WTC11 (cell line): ENCODE measurements around the gene BRI3BP. TPM values are rescaled to one million over a fixed set of nuclear protein-coding genes. Genes with fewer than 3 reads are reported as not detected.

Experiments
- ATAC-seq: fragments of 200-7000 bp; cut with Tn5 transposase; 2 replicates; pipeline ENCODE4 v1.10.0; 2021; ENCODE audit warnings: mild to moderate bottlenecking, moderate library complexity
- CTCF ChIA-PET: fragments of 300-600 bp; sonication (Branson Sonifier 250); formaldehyde crosslinking; loops from one replicate; lab custom pipeline; 2021; ENCODE audit warnings: antibody characterized with exemption; lab: Charles Lee
- POLR2A ChIA-PET: fragments of 350-600 bp; sonication (Branson Sonifier 250); formaldehyde crosslinking; loops from one replicate; lab custom pipeline; 2021; ENCODE audit warnings: antibody characterized with exemption; lab: Charles Lee
- DNase-seq: peaks from one replicate; pipeline ENCODE4 v3.0.0; 2021; ENCODE audit warnings: low spot score
- H3K27ac Mint-ChIP-seq: 2 replicates; pipeline ENCODE4 v1.8.0; 2021; ENCODE audit warnings: mixed read lengths
- H3K27me3 Mint-ChIP-seq: 2 replicates; pipeline ENCODE4 v1.8.0; 2021; ENCODE audit warnings: low read depth, mild to moderate bottlenecking, moderate library complexity, mixed read lengths
- H3K36me3 Mint-ChIP-seq: 2 replicates; pipeline ENCODE4 v1.8.0; 2021; ENCODE audit warnings: mixed read lengths
- H3K4me1 Mint-ChIP-seq: 2 replicates; pipeline ENCODE4 v1.8.0; 2022; ENCODE audit warnings: mixed read lengths
- H3K4me3 Mint-ChIP-seq: 2 replicates; pipeline ENCODE4 v1.8.0; 2021; ENCODE audit warnings: mild to moderate bottlenecking, moderate library complexity, mixed read lengths
- H3K9me3 Mint-ChIP-seq: 2 replicates; pipeline ENCODE4 v1.8.0; 2021; ENCODE audit warnings: mixed read lengths
- CREB1 ChIP-seq: sonication (generic); formaldehyde crosslinking; IDR thresholded peaks from 2 replicates; pipeline ENCODE4 v1.8.0; 2023; ENCODE audit warnings: mild to moderate bottlenecking, missing genetic modification reagents
- E2F5 ChIP-seq: sonication (generic); formaldehyde crosslinking; IDR thresholded peaks from 2 replicates; pipeline ENCODE4 v1.8.1; 2022; ENCODE audit warnings: mild to moderate bottlenecking, moderate library complexity, missing genetic modification reagents
- ERG ChIP-seq: fragments of 250-450 bp; sonication (Bioruptor Pico); IDR thresholded peaks from 2 replicates; pipeline ENCODE4 v1.8.0; 2021; ENCODE audit warnings: mild to moderate bottlenecking
- FOXP1 ChIP-seq: sonication (generic); formaldehyde crosslinking; IDR thresholded peaks from 2 replicates; pipeline ENCODE4 v1.8.0; 2022; ENCODE audit warnings: missing genetic modification reagents, mild to moderate bottlenecking, moderate library complexity, borderline replicate concordance
- NFATC4 ChIP-seq: fragments of 250-450 bp; sonication (Bioruptor Pico); IDR thresholded peaks from 2 replicates; pipeline ENCODE4 v1.9.0; 2021; ENCODE audit warnings: mild to moderate bottlenecking
- NFYB ChIP-seq: sonication (generic); formaldehyde crosslinking; conservative IDR thresholded peaks from 2 replicates; pipeline ENCODE4 v1.8.0; 2022; ENCODE audit warnings: low read depth, missing genetic modification reagents
- NR2C2 ChIP-seq: sonication (generic); formaldehyde crosslinking; IDR thresholded peaks from 2 replicates; pipeline ENCODE4 v1.8.0; 2022; ENCODE audit warnings: mild to moderate bottlenecking, missing genetic modification reagents
- NR3C1 ChIP-seq: sonication (generic); formaldehyde crosslinking; conservative IDR thresholded peaks from 2 replicates; pipeline ENCODE4 v1.8.1; 2023; ENCODE audit warnings: low read depth, mild to moderate bottlenecking, missing genetic modification reagents
- OVOL2 ChIP-seq: fragments of 250-450 bp; sonication (Bioruptor Pico); IDR thresholded peaks from 2 replicates; pipeline ENCODE4 v1.9.0; 2021; ENCODE audit warnings: mild to moderate bottlenecking, borderline replicate concordance
- PREB ChIP-seq: sonication (generic); formaldehyde crosslinking; IDR thresholded peaks from 2 replicates; pipeline ENCODE4 v1.8.1; 2022; ENCODE audit warnings: mild to moderate bottlenecking, missing genetic modification reagents, moderate library complexity, borderline replicate concordance
- SMAD4 ChIP-seq: sonication (generic); formaldehyde crosslinking; IDR thresholded peaks from 2 replicates; pipeline ENCODE4 v1.8.0; 2022; ENCODE audit warnings: mild to moderate bottlenecking, missing genetic modification reagents
- SP1 ChIP-seq: sonication (generic); formaldehyde crosslinking; conservative IDR thresholded peaks from 2 replicates; pipeline ENCODE4 v1.8.1; 2022; ENCODE audit warnings: missing genetic modification reagents
- TCF7 ChIP-seq: sonication (generic); formaldehyde crosslinking; IDR thresholded peaks from 2 replicates; pipeline ENCODE4 v1.8.0; 2022; ENCODE audit warnings: mild to moderate bottlenecking, low read depth, missing genetic modification reagents, moderate library complexity
- TP53 ChIP-seq: sonication (generic); formaldehyde crosslinking; IDR thresholded peaks from 2 replicates; pipeline ENCODE4 v1.8.1; 2023; ENCODE audit warnings: mild to moderate bottlenecking, missing genetic modification reagents
- ZMAT4 ChIP-seq: fragments of 250-450 bp; sonication (Bioruptor Pico); IDR thresholded peaks from 2 replicates; pipeline ENCODE4 v1.9.0; 2021; ENCODE audit warnings: mild to moderate bottlenecking
- ZNF232 ChIP-seq: sonication (generic); formaldehyde crosslinking; IDR thresholded peaks from 2 replicates; pipeline ENCODE4 v1.8.0; 2022; ENCODE audit warnings: mild to moderate bottlenecking, missing genetic modification reagents
- ZNF416 ChIP-seq: fragments of 250-450 bp; sonication (Bioruptor Pico); IDR thresholded peaks from 2 replicates; pipeline ENCODE4 v1.9.0; 2021; ENCODE audit warnings: mild to moderate bottlenecking, inconsistent platforms
- ZNF423 ChIP-seq: fragments of 250-450 bp; sonication (Bioruptor Pico); IDR thresholded peaks from 2 replicates; pipeline ENCODE4 v2.1.2; 2022; ENCODE audit warnings: mild to moderate bottlenecking, moderate library complexity
- total RNA-seq: library from RNA; stranded (reverse); gene quantifications from 3 replicates; pipeline ENCODE4 v1.2.3, GENCODE V29; 2021
- TF ChIP-seq, protein P1 (sequence below): sonication (generic); formaldehyde crosslinking; IDR thresholded peaks from 2 replicates; pipeline ENCODE4 v1.8.1; 2022; ENCODE audit warnings: low read depth, mild to moderate bottlenecking, moderate library complexity, missing genetic modification reagents, borderline replicate concordance
- TF ChIP-seq, protein P2 (sequence below): sonication (generic); formaldehyde crosslinking; IDR thresholded peaks from 2 replicates; pipeline ENCODE4 v1.8.1; 2022; ENCODE audit warnings: missing genetic modification reagents, borderline replicate concordance

The BRI3BP gene
- total RNA-seq, 1 experiment from 2014 or later, result 11.9 TPM

DNA sequence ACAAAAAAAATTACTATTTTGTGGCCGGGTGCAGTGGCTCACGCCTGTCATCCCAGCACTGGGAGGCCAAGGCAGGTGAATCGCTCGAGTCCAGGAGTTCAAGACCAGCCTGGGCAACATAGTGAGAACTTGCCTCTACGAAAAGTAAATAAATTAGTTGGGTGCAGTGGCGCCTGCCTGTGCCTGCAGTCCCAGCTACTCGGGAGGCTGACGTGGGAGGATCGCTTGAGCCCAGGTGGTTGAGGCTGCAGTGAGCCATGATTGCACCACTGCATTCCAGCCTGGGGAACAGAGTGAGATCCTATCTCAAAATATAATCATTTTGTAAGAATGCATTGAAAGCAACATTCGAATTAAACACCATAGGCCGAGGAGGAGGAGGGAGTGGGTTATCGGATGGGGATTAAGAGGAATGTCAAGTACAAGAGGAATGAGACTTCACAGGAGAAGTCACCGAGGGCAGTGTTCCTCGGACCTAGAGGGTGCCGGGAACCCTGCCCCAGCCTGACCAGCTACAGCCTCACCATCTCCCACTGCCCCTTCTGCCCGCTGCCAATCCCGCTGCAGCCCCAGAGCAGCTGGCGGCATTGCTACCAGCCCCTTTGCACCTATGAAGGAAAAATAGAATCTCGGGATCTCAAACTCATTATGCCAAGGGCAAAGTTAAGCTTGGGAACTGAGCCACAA, 39.2 kb downstream of the BRI3BP start (continued):
- TF ChIP-seq SP1 (CRISPR knock-in tag) (no peak), TCF7 (no peak), ZNF232 (CRISPR knock-in tag) (no peak)

DNA sequence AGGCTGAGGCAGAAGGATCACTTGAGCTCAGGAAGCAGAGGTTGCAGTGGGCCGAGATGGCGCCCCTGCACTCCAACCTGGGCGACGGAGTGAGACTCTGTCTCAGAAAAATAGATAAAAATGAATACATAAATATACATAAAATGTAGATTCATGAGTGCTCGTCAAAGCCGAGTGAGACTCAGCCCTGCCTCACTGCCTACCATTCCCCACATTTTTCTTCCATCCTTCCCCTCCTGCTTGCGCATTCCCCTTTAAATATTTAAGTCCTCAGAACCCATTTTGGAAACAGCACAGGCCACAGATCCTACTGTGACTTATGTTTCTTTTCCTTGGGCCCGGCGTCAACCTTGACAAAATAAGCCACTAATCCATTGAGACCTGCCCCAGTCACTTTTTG, 39.8 kb downstream of the BRI3BP start:
- CTCF ChIA-PET, result interaction anchor here (1.1 kb wide), 1 partner anchor 93 kb away, joined by 3 read pairs; no protein-coding TSS in a partner anchor
- H3K36me3 Mint-ChIP-seq, result peaks cover 7% of the 10 kb centered on the region
- POLR2A ChIA-PET, result no interaction called here

DNA sequence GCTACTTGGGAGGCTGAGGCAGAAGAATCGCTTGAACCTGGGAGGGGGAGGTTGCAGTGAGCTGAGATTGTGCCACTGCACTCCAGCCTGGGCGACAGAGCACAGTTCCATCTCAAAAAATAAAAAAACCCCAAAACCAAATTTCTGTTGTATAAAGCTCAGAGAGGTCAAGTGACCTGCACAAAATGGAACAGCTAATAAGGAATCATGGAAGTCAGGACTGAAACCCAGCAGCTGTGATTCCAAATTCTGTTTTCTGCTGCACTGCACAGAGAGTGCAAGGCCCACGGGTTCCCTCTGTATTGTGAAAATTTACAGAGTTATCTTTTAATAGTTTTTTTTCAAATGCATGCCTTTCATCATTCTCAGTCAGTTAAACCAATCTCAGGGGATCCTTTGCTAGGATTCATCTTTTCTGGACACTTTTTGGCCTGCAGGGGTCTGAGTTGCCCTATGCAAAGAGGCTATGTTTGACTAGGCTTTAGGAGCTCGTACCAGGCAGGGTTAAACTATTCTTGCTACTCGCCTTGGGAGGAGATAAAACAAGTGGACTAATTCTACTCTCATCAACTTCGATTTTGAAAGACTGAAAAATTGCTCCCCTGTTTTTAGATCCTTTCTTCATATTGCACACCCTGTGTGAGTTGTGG, 45.7 kb downstream of the BRI3BP start:
- ChIA-PET POLR2A (no interaction called here), CTCF (interaction anchor here (0.5 to 1.3 kb wide), 4 partner anchors 10 to 94 kb away, joined by 3 to 9 read pairs (median 7); no protein-coding TSS in a partner anchor)
- H3K9me3 Mint-ChIP-seq, result peaks cover 11% of the 10 kb centered on the region
- H3K4me1 Mint-ChIP-seq, result no peaks in the 10 kb centered on the region
- H3K27ac Mint-ChIP-seq, result no peak overlapping the region
- DNase-seq (no peak), ATAC-seq (peak; percentile 56; the same call in 1 of the 2 replicates)
- no peak overlapping the region for H3K4me3 Mint-ChIP-seq
- H3K36me3 Mint-ChIP-seq, result peaks cover 7% of the 10 kb centered on the region
- no peak for TF ChIP-seq CREB1 (CRISPR knock-in tag)
- no peak for TF ChIP-seq E2F5 (CRISPR knock-in tag)
- TF ChIP-seq ERG (CRISPR knock-in tag), result no peak
- no peak for TF ChIP-seq NR3C1 (CRISPR knock-in tag)
- TF ChIP-seq NFYB (CRISPR knock-in tag), result no peak
- TF ChIP-seq, protein P1, sequence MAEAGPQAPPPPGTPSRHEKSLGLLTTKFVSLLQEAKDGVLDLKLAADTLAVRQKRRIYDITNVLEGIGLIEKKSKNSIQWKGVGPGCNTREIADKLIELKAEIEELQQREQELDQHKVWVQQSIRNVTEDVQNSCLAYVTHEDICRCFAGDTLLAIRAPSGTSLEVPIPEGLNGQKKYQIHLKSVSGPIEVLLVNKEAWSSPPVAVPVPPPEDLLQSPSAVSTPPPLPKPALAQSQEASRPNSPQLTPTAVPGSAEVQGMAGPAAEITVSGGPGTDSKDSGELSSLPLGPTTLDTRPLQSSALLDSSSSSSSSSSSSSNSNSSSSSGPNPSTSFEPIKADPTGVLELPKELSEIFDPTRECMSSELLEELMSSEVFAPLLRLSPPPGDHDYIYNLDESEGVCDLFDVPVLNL (CRISPR knock-in tag), result no peak
- no peak for TF ChIP-seq FOXP1 (CRISPR knock-in tag)
- no peaks in the 10 kb centered on the region for H3K27me3 Mint-ChIP-seq

More for the DNA sequence above, 39.8 kb downstream of the BRI3BP start:
- Mint-ChIP-seq H3K27ac (peak overlapping the region; percentile 12; the same call in 1 of the 2 replicates), H3K4me3 (no peak overlapping the region), H3K4me1 (peaks cover 8% of the 10 kb centered on the region), H3K9me3 (peaks cover 11% of the 10 kb centered on the region), H3K27me3 (no peaks in the 10 kb centered on the region)
- no peak for DNase-seq
- no peak for ATAC-seq
- TF ChIP-seq NR2C2 (CRISPR knock-in tag), result no peak
- no peak for TF ChIP-seq TP53 (CRISPR knock-in tag)
- no peak for TF ChIP-seq ZNF232 (CRISPR knock-in tag)

DNA sequence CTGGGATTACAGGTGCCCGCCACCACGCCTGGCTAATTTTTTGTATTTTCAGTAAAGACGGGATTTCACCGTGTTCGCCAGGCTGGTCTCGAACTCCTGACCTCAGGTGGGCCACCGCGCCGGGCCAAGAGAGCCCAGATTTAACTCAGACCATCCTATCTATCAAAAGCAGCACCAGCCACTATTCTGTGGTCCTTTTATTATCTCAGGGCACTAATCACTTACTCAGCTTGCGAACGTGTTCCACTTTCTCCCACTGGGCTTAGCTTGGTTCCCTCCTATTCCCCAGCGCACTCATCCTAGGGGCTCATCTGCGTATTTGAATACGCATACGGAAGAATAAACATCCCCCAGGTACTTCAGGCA, 55.6 kb downstream of the BRI3BP start:
- ATAC-seq (no peak), DNase-seq (no peak)
- H3K4me3 Mint-ChIP-seq, result peak overlapping the region; percentile 81
- no peak for TF ChIP-seq NFATC4 (CRISPR knock-in tag)
- no peak for TF ChIP-seq ZNF423 (CRISPR knock-in tag)
- TF ChIP-seq SMAD4 (CRISPR knock-in tag), result no peak
- TF ChIP-seq OVOL2 (CRISPR knock-in tag), result no peak
- TF ChIP-seq, protein P2, sequence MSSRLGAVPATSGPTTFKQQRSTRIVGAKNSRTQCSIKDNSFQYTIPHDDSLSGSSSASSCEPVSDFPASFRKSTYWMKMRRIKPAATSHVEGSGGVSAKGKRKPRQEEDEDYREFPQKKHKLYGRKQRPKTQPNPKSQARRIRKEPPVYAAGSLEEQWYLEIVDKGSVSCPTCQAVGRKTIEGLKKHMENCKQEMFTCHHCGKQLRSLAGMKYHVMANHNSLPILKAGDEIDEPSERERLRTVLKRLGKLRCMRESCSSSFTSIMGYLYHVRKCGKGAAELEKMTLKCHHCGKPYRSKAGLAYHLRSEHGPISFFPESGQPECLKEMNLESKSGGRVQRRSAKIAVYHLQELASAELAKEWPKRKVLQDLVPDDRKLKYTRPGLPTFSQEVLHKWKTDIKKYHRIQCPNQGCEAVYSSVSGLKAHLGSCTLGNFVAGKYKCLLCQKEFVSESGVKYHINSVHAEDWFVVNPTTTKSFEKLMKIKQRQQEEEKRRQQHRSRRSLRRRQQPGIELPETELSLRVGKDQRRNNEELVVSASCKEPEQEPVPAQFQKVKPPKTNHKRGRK (CRISPR knock-in tag), result no peak
- TF ChIP-seq PREB, result no peak
- no peak for TF ChIP-seq ZNF416 (CRISPR knock-in tag)
- no peak for TF ChIP-seq ZMAT4

More for the DNA sequence above, 55.6 kb downstream of the BRI3BP start:
- Mint-ChIP-seq H3K27ac (peak overlapping the region; percentile 96), H3K27me3 (no peaks in the 10 kb centered on the region; the same call in 1 of the 2 replicates), H3K36me3 (peaks cover 5% of the 10 kb centered on the region; the same call in 1 of the 2 replicates), H3K9me3 (0 out of 2 replicates have a peak, but pooled peaks cover 9% of the 10 kb centered on the region), H3K4me1 (peaks cover 5% of the 10 kb centered on the region; the same call in 1 of the 2 replicates)
- POLR2A ChIA-PET, result interaction anchor here (0.5 to 1.3 kb wide), 2 partner anchors 16 to 17 kb away, joined by 3 to 12 read pairs; partner anchors contain the start of gene AACS
- CTCF ChIA-PET, result interaction anchor here (0.8 to 1.8 kb wide), 8 partner anchors 10 to 142 kb away, joined by 3 to 19 read pairs (median 5); partner anchors contain the start of gene AACS
